Gastrocnemius medialis (tissue), 4 donors: ENCODE results near the gene GLDC. TPM values are rescaled to one million over a fixed set of nuclear protein-coding genes. Genes with fewer than 3 reads are reported as not detected.
"Not testable (repeated sequence)": the region's sequence is repeated elsewhere in the genome, so short reads cannot be mapped to it uniquely, and the experiment has no call there.

Source experiments
- ATAC-seq, 2 donors: fragments of 150-250 bp; one replicate each; pipeline ENCODE4 v1.9.1; 2016
- DNase-seq, 2 donors: peaks; one replicate each; pipeline ENCODE4 v3.0.0-alpha.2; 2019
- H3K27ac ChIP-seq, 4 donors: fragments of 200-600 bp; sonication (generic); 1 replicate in 1 of 4; 2 replicates in 3 of 4; pipeline ENCODE4 v1.5.1; 2016 to 2018; ENCODE audit warnings: mild to moderate bottlenecking in 2 of 4, moderate library complexity in 1 of 4
- H3K27me3 ChIP-seq, 3 donors: fragments of 200-600 bp; sonication (generic) in 2 of 3; 1 replicate in 1 of 3; 2 replicates in 2 of 3; pipeline versions ENCODE4 v1.5.1 to v1.6.0; 2016 to 2019; ENCODE audit warnings: mild to moderate bottlenecking in 1 of 3, moderate library complexity in 1 of 3
- H3K36me3 ChIP-seq, 2 donors: fragments of 200-600 bp; sonication (generic) in 1 of 2; one replicate each; pipeline ENCODE4 v1.5.1; 2017 to 2018
- H3K4me1 ChIP-seq, 2 donors: fragments of 200-600 bp; sonication (generic) in 1 of 2; one replicate each; pipeline ENCODE4 v1.5.1; 2016 to 2017; ENCODE audit warnings: mild to moderate bottlenecking in 2 of 2
- H3K4me3 ChIP-seq, 4 donors: fragments of 200-600 bp; sonication (generic) in 3 of 4; 1 replicate in 1 of 4; 2 replicates in 3 of 4; pipeline ENCODE4 v1.5.1; 2016 to 2019; ENCODE audit warnings: mild to moderate bottlenecking in 2 of 4
- H3K9me3 ChIP-seq, 3 donors: fragments of 200-600 bp; sonication (generic) in 2 of 3; 1 replicate in 1 of 3; 2 replicates in 2 of 3; pipeline ENCODE4 v1.5.1; 2016 to 2019
- CTCF ChIP-seq, 5 experiments: fragments of 450-650 bp in 3 of 5; fragments of 200-600 bp in 2 of 5; sonication (generic) in 2 of 5; IDR thresholded peaks in 4 of 5; conservative IDR thresholded peaks in 1 of 5; 1 replicate in 4 of 5; 2 replicates in 1 of 5; pipeline ENCODE4 v1.5.1; 2016 to 2019; ENCODE audit warnings: antibody characterized with exemption in 5 of 5, mild to moderate bottlenecking in 3 of 5, moderate library complexity in 3 of 5
- POLR2A ChIP-seq, 2 donors: fragments of 450-650 bp; IDR thresholded peaks; one replicate each; pipeline ENCODE4 v1.6.1; 2017; ENCODE audit warnings: antibody characterized with exemption in 2 of 2, mild to moderate bottlenecking in 2 of 2, moderate library complexity in 2 of 2
- in situ Hi-C, 4 donors: fragments of 200-750 bp; cut with MboI; loops; one replicate each; pipeline versions ENCODE4 v1.15.0 to v1.8.0; 2017; ENCODE audit warnings: low sequenced_read_pairs in 4 of 4
- intact Hi-C: fragments of 100-400 bp; cut with DNase I; formaldehyde crosslinking; loops from one replicate; pipeline ENCODE4 v1.15.1; 2023; ENCODE audit warnings: low total_unique reads
- total RNA-seq, 4 donors: library from RNA; depleted of rRNA; stranded (reverse); fragments of >200 nt; gene quantifications; one replicate each; pipeline versions ENCODE4 v1.1.0 to v1.2.3, GENCODE V29; 2016

GLDC gene
- total RNA-seq, 4 donors from 2014 or later, result 0.31 to 1.00 (median 0.47) TPM

- in situ Hi-C loops, result no loop called here
These were observed 9.5 kb upstream of the GLDC start for GRCh38 chr9:6655036-6655435.

GRCh38 chr9:6646293-6646636, 736 bp upstream of the GLDC start:
- no peaks in the 10 kb centered on the region for H3K36me3 ChIP-seq
- no peak for DNase-seq
- peak overlapping the region; percentile 53 to 65 (median 59) for H3K4me3 ChIP-seq
- H3K4me1 ChIP-seq, result peaks cover 6 to 7% of the 10 kb centered on the region in 2 donors
- H3K27ac ChIP-seq, result peak overlapping the region in 2 of 4 donors; percentile 56 to 61
- in situ Hi-C loops (no loop called here), intact Hi-C loops (loop anchor here (2.0 kb wide), 2 partner anchors 35 to 233 kb away; partner anchors contain the start of gene UHRF2)
- no peak for TF ChIP-seq POLR2A (IDR thresholded peaks at IDR 0.05)
- TF ChIP-seq CTCF (IDR thresholded peaks at IDR 0.05 in 4 of 5, conservative IDR thresholded peaks at IDR 0.05 in 1 of 5), result no peak
- H3K9me3 ChIP-seq, result no peaks in the 10 kb centered on the region
- ATAC-seq, result peak; percentile 10 to 13
- peaks cover 0 to 22% (median 12%) of the 10 kb centered on the region in 3 donors for H3K27me3 ChIP-seq

More at GRCh38 chr9:6655036-6655435, 9.5 kb upstream of the GLDC start:
- intact Hi-C loops, result no loop called here
- Histone ChIP-seq H3K27ac (no peak overlapping the region), H3K9me3 (no peaks in the 10 kb centered on the region), H3K36me3 (no peaks in the 10 kb centered on the region), H3K4me3 (no peak overlapping the region), H3K27me3 (no peaks in the 10 kb centered on the region), H3K4me1 (no peaks in the 10 kb centered on the region)
- no peak for ATAC-seq
- DNase-seq, result no peak
- TF ChIP-seq CTCF (IDR thresholded peaks at IDR 0.05 in 4 of 5, conservative IDR thresholded peaks at IDR 0.05 in 1 of 5), result no peak
- no peak for TF ChIP-seq POLR2A (IDR thresholded peaks at IDR 0.05)

GRCh38 chr9:6645105-6645354, 499 bp downstream of the GLDC start:
- H3K36me3 ChIP-seq, H3K4me1 ChIP-seq, intact Hi-C loops, H3K9me3 ChIP-seq, H3K27ac ChIP-seq, in situ Hi-C loops, DNase-seq: not testable (repeated sequence)
- peaks cover 0 to 22% (median 12%) of the 10 kb centered on the region in 3 donors for H3K27me3 ChIP-seq
- ATAC-seq, result peak in 1 of 2 donors; percentile 26
- H3K4me3 ChIP-seq, result peak overlapping the region; percentile 53 to 65 (median 59)

- H3K27ac ChIP-seq, result no peak overlapping the region
- no peaks in the 10 kb centered on the region for H3K9me3 ChIP-seq
- DNase-seq (no peak), ATAC-seq (no peak)
- H3K36me3 ChIP-seq, result no peaks in the 10 kb centered on the region
- peaks cover 10 to 13% of the 10 kb centered on the region in 2 donors for H3K4me1 ChIP-seq
- H3K4me3 ChIP-seq, result peak overlapping the region; percentile 53 to 65 (median 59)
- in situ Hi-C loops, result no loop called here
- TF ChIP-seq CTCF (IDR thresholded peaks at IDR 0.05 in 4 of 5, conservative IDR thresholded peaks at IDR 0.05 in 1 of 5) (no peak), POLR2A (IDR thresholded peaks at IDR 0.05) (no peak)
- peaks cover 0 to 22% (median 12%) of the 10 kb centered on the region in 3 donors for H3K27me3 ChIP-seq
- intact Hi-C loops, result no loop called here
These were observed 1.0 kb downstream of the GLDC start for GRCh38 chr9:6644346-6645104.

GRCh38 chr9:6641961-6642360, 3.6 kb downstream of the GLDC start:
- Histone ChIP-seq H3K4me3 (no peak overlapping the region), H3K4me1 (peaks cover 10 to 13% of the 10 kb centered on the region in 2 donors), H3K27me3 (peaks cover 0 to 22% (median 12%) of the 10 kb centered on the region in 3 donors), H3K9me3 (no peaks in the 10 kb centered on the region), H3K36me3 (no peaks in the 10 kb centered on the region), H3K27ac (no peak overlapping the region)
- ATAC-seq, result no peak
- in situ Hi-C loops, result no loop called here
- intact Hi-C loops, result no loop called here
- no peak for TF ChIP-seq CTCF (IDR thresholded peaks at IDR 0.05 in 4 of 5, conservative IDR thresholded peaks at IDR 0.05 in 1 of 5)
- TF ChIP-seq POLR2A (IDR thresholded peaks at IDR 0.05), result no peak
- DNase-seq, result no peak
